GM18873 (cell line): Measurements from ENCODE around the gene MICAL3.
"Not testable (repeated sequence)": the region's sequence is repeated elsewhere in the genome, so short reads cannot be mapped to it uniquely, and the experiment has no call there.

Experiments used
- ATAC-seq: cut with Tn5 transposase; IDR thresholded peaks from one replicate; pipeline ENCODE4 v1.9.1; 2021; ENCODE audit warnings: mild to moderate bottlenecking, moderate library complexity, moderate number of reproducible peaks; ENCODE audit not compliant: unreplicated experiment, low FRiP score

The MICAL3 gene

DNA sequence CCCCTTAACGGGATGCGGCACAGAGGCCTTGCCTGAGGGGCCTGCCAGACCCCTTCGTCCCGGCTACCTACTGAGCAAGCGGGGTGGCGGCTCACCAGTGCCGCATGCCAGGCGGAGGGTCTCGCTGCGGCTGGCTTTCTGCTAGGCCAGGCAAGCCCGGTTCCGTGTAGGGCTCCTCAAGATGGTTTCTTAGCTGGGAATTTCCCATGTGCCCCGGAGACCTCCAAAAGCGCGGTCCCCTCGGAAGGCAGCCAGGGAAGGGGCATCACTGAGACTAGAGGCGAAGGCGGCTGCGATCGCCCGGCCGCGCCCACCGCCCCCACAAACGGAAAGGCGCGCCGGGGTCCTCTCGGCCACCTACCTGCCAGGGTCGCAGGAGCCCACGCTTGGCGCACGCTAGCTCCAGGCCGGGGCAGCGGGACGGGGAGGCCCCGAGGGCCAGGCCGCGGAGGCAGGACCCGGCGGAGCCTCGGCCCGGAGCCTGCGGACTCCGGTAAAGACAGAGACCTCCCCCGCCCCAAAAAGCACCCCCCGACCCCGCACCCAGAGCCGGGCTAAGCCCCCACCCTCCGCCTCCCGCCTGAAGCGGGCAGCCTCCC, 23.8 kb downstream of the MICAL3 start:
- no peak for ATAC-seq

GRCh38 chr22:17999851-18000250, 24.5 kb downstream of the MICAL3 start:
- ATAC-seq: no peak

DNA sequence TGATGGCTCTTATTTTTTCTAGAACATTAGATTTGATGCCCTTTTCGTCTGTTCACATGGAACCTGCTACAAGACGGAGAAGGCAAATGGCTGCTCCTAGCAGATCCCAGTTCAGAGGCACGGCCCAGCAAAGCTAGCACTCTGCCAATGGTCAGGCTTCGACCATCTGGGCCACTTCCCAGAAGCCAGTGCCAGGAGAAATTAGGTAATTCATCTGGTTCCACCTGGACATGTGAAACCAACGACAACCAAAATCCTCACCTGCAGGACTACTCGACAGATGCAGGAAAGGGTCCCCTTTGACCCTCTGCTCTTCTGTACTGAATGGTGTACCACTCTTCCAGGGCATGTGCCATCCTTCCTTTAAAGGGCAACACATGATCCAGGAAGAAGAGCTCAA, 25.4 kb downstream of the MICAL3 start:
- ATAC-seq: no peak

DNA sequence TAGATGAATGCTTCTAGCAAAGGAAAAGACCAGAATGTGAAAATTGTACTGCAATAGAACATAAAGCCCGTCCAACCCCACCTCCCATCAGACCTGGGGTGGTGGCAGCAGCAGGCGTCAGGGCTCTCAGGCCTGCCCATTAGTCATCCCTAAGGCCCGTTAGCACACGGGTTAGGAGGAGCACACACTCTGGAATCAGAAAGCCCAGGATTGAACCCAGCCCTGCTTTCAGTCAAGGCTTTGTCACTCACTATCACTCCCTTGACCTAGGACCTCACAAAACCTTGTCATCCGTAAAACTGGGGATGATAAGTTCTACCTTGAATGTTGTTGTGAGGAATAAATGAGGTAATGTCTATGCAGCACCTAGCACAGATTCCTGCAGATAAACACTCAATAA, 26.9 kb downstream of the MICAL3 start:
- ATAC-seq: no peak

GRCh38 chr22:17995256-17995655, 29.1 kb downstream of the MICAL3 start:
- not testable (repeated sequence) for ATAC-seq

DNA sequence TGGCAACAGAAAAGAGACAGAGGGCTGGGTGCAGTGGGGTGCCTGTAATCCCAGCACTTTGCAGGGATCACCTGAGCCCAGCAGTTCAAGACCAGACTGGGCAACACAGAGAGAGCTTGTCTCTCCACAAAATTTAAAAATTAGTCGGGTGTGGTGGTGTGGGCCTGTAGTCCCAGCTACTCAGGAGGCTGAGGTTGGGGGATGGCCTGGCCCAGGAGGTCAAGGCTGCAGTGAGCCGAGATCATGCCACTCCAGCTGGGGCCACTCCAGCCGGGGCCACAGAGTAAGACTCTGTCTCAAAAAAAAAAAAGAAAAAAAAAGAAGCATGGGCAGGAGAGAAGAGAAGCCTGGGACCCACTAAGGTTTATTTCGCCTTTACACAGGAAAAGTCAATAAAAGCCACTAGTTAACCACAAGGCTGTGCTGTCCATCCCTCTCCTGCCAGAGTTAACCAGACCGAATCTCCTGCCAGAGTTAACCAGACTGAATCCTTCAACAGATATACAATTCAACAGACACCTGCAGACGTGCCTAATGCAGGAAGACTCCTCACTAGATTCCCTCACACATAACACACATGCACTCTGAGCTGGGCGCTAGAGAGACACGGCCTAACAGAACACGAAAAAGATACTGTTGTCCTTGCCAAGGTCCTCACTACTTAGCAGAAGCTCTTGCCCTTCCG, 29.8 kb downstream of the MICAL3 start:
- ATAC-seq: no peak

DNA sequence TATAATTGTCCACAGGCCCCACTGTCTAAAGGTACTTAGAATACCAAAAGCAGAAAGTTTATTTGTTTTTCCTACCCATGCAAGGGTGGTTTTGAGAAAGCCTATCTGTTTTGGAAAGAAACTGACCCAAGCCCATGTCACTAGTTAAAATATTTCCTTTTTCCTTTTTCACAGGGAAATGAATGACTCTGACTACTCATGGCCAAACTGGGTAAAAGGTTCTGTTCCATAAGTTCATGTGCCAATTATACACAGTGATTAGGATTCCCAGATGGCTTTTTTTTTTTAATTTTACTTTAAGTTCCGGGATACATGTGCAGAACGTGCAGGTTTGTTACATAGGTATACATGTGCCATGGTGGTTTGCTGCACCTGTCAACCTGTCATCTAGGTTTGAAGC, 31.4 kb downstream of the MICAL3 start:
- not testable (repeated sequence) for ATAC-seq

DNA sequence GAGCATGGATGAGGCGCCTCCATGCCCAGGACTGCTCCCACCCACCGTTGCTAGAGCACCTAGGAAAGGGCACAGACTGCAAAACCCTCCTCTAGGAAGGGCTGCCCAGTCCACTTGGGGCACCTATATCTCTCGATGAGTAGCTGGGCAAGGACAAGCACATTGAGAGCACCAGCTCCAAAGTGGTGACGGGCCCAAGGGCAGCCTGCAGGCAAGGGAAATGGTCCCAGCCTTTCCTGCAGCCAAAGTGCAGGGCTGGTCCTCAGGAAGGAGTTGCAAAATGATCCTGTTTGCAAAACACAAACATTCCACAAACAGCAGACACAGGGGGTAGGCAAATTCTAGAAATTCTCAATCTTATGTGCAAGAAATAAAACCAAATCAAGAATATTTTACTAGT, 32.4 kb downstream of the MICAL3 start:
- ATAC-seq: not testable (repeated sequence)

GRCh38 chr22:17990942-17991341, 33.4 kb downstream of the MICAL3 start:
- ATAC-seq: no peak

GRCh38 chr22:17990147-17990546, 34.2 kb downstream of the MICAL3 start:
- ATAC-seq: no peak

DNA sequence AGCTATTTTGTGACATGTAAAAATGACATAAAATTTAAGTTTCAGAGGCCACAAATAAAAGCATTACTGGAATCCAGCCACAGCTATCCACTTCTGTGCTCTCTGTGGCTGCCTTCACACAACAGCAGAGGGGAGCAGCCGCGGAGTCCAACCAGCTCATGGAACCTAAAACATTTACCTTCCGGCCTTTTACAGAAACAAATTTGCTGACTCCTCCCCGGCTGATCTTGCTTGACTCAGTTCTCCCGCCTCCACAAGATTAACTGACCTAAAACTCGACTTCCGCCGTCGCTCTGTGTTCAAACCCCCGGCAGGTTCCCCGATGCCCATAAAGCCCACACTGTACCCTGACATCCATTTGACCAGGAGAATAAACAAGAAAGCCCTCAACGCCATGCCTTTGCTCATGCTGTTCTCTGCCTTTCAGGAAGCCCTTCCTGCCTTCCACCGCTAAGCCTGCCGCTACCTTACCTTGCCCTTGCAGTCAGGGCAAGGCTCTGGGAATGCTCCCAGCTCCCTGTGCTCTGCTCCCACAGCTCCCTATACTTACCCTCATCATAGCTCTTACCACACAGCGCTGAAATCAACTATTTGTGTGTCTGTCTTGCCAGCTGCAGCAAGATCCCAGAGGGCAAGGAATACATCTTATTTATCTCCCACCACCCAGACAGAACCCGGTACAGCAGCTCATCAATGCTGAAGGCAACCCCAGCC, 35.4 kb downstream of the MICAL3 start:
- ATAC-seq: no peak

- ATAC-seq: no peak
Observed at GRCh38 chr22:17985606-17986005, 38.8 kb downstream of the MICAL3 start.

- ATAC-seq: not testable (repeated sequence)
Observed at GRCh38 chr22:17985071-17985470, 39.3 kb downstream of the MICAL3 start.

DNA sequence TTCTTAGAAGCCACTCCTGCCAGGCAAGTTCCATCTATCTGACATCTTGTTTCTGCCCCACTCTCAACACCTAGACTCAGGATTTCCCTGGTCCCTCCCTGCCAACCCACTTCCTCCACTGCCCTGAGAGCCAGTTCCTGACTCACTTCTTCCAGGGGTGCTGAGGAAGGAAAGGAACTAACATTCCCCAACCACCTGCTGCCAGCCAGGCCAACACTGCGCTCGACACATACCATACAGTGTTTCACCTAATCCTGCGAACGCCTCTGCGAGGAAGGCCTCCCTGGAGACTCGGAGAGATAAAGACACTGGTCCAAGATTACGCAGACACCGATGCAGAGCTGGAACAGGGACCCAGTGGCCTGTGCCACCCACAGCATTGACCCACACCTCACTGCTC, 40.2 kb downstream of the MICAL3 start:
- no peak for ATAC-seq

GRCh38 chr22:17982572-17983141, 41.7 kb downstream of the MICAL3 start:
- ATAC-seq: no peak

GRCh38 chr22:17981497-17981896, 42.9 kb downstream of the MICAL3 start:
- no peak for ATAC-seq

DNA sequence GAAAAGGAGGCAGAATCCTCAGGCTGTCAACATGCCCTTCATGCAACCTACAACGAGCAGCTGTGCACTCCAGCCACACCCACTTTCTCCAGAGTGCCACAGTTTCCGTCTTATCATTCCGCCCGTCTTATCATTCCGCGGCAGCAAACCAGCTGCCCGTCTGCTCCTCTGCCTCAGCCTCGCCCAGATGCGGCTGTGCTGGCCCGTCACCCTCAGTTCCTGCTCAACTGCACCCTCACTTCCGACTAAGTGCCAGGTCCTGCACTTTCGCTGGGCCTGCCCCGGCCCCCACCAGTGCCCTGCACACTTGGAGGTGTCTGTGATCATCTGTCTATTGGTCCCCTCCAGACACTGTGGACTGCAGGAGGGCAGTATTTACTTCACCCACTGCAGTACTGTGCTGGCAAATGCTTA, 43.7 kb downstream of the MICAL3 start:
- no peak for ATAC-seq

GRCh38 chr22:17980015-17980590, 44.3 kb downstream of the MICAL3 start:
- no peak for ATAC-seq

GRCh38 chr22:17978027-17978426, 46.3 kb downstream of the MICAL3 start:
- no peak for ATAC-seq

GRCh38 chr22:17977371-17977770, 47.0 kb downstream of the MICAL3 start:
- no peak for ATAC-seq

DNA sequence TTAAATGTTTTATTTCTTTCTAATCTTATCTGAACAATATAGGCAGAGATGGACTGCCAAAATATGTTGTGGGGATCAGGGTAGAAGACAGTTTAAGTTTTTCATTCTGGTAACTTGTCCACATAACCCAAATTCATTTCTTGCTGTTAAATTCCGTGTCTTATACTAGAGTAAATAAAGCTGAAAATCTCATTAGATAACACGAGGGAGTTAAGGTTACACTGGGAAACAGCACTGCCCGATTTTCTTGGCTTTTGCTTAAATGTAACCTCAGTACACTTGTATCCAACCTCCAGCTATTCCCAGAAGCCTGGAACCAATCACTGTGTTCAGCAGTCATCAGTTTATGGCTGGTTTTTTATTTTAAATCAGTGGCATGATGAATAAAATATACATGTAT, 48.2 kb downstream of the MICAL3 start:
- ATAC-seq: no peak
